Stomach (tissue), 9 donors: Measurements from ENCODE around the gene IL16. TPM values are rescaled to one million over a fixed set of nuclear protein-coding genes. Genes with fewer than 3 reads are reported as not detected.
"Not testable (repeated sequence)": the region's sequence is repeated elsewhere in the genome, so short reads cannot be mapped to it uniquely, and the experiment has no call there.

Experiments
- DNase-seq, 2 donors: peaks; one replicate each; pipeline versions ENCODE4 v3.0.0 to v3.0.0-alpha.2; 2013 to 2019
- H3K27ac ChIP-seq, 5 donors: fragments of 200-600 bp in 4 of 5; sonication (generic) in 4 of 5; one replicate each; pipeline ENCODE4 v1.5.1; 2013 to 2019; ENCODE audit warnings: mild to moderate bottlenecking in 1 of 5, moderate library complexity in 1 of 5
- H3K27me3 ChIP-seq, 3 donors: fragments of 200-600 bp; sonication (generic); one replicate each; pipeline ENCODE4 v1.5.1; 2017 to 2019; ENCODE audit warnings: mixed run types in 1 of 3
- H3K36me3 ChIP-seq, 4 donors: fragments of 200-600 bp; sonication (generic); 1 replicate in 3 of 4; 2 replicates in 1 of 4; pipeline ENCODE4 v1.5.1; 2016 to 2019
- H3K4me1 ChIP-seq, 4 donors: fragments of 200-600 bp; sonication (generic); one replicate each; pipeline ENCODE4 v1.5.1; 2016 to 2019
- H3K4me3 ChIP-seq, 4 donors: fragments of 200-600 bp; sonication (generic) in 3 of 4; one replicate each; pipeline ENCODE4 v1.5.1; 2016 to 2019; ENCODE audit warnings: mild to moderate bottlenecking in 1 of 4
- H3K9me3 ChIP-seq, 4 donors: fragments of 200-600 bp; sonication (generic); one replicate each; pipeline ENCODE4 v1.5.1; 2016 to 2019
- CTCF ChIP-seq, 7 experiments: fragments of 450-650 bp in 4 of 7; fragments of 200-600 bp in 3 of 7; sonication (generic) in 3 of 7; IDR thresholded peaks; one replicate each; pipeline ENCODE4 v1.5.1; 2016 to 2019; ENCODE audit warnings: antibody characterized with exemption in 7 of 7, control low read depth in 2 of 7, mild to moderate bottlenecking in 1 of 7
- EP300 ChIP-seq: sonication (generic); formaldehyde crosslinking; IDR thresholded peaks from one replicate; pipeline ENCODE4 v1.6.1; 2017; ENCODE audit warnings: antibody characterized with exemption
- POLR2A ChIP-seq, 4 donors: fragments of 450-650 bp; IDR thresholded peaks; one replicate each; pipeline ENCODE4 v1.6.1; 2016; ENCODE audit warnings: antibody characterized with exemption in 4 of 4, control low read depth in 2 of 4, mild to moderate bottlenecking in 1 of 4, moderate library complexity in 1 of 4
- POLR2AphosphoS5 ChIP-seq, 3 donors: sonication (generic); formaldehyde crosslinking; IDR thresholded peaks; one replicate each; pipeline ENCODE4 v1.6.1; 2016; ENCODE audit warnings: antibody characterized with exemption in 3 of 3
- WGBS, 5 donors: extraction: QIAGEN DNeasy Blood & Tissue Kit in 3 of 5; methylation state at CpG; one replicate each; pipeline versions ENCODE4 v1.1.5 to v1.1.7; 2013 to 2018; 5-methylcytosine and 5-hydroxymethylcytosine counted together
- intact Hi-C: fragments of 100-400 bp; cut with DNase I; formaldehyde crosslinking; loops from one replicate; pipeline ENCODE4 v1.15.1; 2023; ENCODE audit warnings: low total_unique reads
- polyA plus RNA-seq, 3 donors: library from polyadenylated mRNA; stranded (reverse); fragments of 200-250 nt; gene quantifications; one replicate each; pipeline ENCODE4 v1.2.3, GENCODE V29; 2013
- total RNA-seq, 5 donors: library from RNA; depleted of rRNA; stranded (reverse); fragments of >200 nt; gene quantifications; one replicate each; pipeline versions ENCODE4 v1.1.0 to v1.2.3, GENCODE V29; 2014 to 2016
- donor health status: healthy with polysubstance abuse.
- donor health status: Bipolar disorder and iron deficiency.
- donor health status: healthy.

IL16 gene
- total and polyA plus RNA-seq, 8 donors = 4.9 to 21.0 (median 8.7) TPM

- 93 to 95% (median 93%) methylated on average over 4 of the region's 4 CpGs for WGBS, 5 donors
- no peak overlapping the region for H3K4me3 ChIP-seq
- TF ChIP-seq EP300 (no peak), CTCF (IDR thresholded peaks at IDR 0.05) (no peak), POLR2A (IDR thresholded peaks at IDR 0.05) (no peak), POLR2AphosphoS5 (IDR thresholded peaks at IDR 0.05) (no peak)
- no peaks in the 10 kb centered on the region for H3K9me3 ChIP-seq
- no peaks in the 10 kb centered on the region for H3K27me3 ChIP-seq
- no peak overlapping the region for H3K27ac ChIP-seq
- no peaks in the 10 kb centered on the region for H3K4me1 ChIP-seq
- H3K36me3 ChIP-seq = no peaks in the 10 kb centered on the region
- DNase-seq = no peak
- intact Hi-C loops = no loop called here
Measured at GRCh38 chr15:81343371-81343770, 146.7 kb downstream of the IL16 start.

- Histone ChIP-seq H3K9me3 (no peaks in the 10 kb centered on the region), H3K27me3 (no peaks in the 10 kb centered on the region), H3K4me1 (no peaks in the 10 kb centered on the region), H3K27ac (no peak overlapping the region), H3K36me3 (no peaks in the 10 kb centered on the region), H3K4me3 (no peak overlapping the region)
- no peak for TF ChIP-seq EP300
- TF ChIP-seq CTCF (IDR thresholded peaks at IDR 0.05) = no peak
- no peak for TF ChIP-seq POLR2A (IDR thresholded peaks at IDR 0.05)
- TF ChIP-seq POLR2AphosphoS5 (IDR thresholded peaks at IDR 0.05) = no peak
- no peak for DNase-seq
- intact Hi-C loops = no loop called here
- 50 to 63% (median 59%) methylated on average over 2 of the region's 2 CpGs for WGBS, 5 donors
Measured at GRCh38 chr15:81346611-81347010, 149.9 kb downstream of the IL16 start.

DNA sequence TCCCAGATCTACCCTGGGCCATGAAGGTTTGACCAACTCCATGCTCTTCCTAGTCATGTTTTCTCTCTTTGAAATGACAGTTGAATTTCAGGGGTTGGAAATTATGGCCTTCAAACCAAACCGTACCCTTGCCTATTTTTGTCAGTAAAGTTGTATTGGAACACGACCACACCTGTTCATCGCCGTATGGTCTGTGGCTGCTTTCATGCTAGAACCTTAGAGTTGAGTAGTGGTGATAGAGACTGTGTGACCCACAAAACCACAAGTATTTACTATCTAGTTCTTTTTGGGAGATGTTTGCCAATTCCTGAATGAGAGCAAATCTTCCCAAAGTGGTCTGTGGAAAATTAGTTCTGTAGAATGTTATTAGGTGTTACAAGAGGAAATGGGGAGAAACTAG is 151.2 kb downstream of the IL16 start:
- intact Hi-C loops = no loop called here
- Histone ChIP-seq H3K27me3 (no peaks in the 10 kb centered on the region), H3K27ac (no peak overlapping the region), H3K36me3 (no peaks in the 10 kb centered on the region), H3K4me1 (no peaks in the 10 kb centered on the region), H3K4me3 (no peak overlapping the region), H3K9me3 (no peaks in the 10 kb centered on the region)
- WGBS, 5 donors = 90 to 97% (median 93%) methylated on average over 4 of the region's 4 CpGs
- TF ChIP-seq POLR2A (IDR thresholded peaks at IDR 0.05) (no peak), EP300 (no peak), POLR2AphosphoS5 (IDR thresholded peaks at IDR 0.05) (no peak), CTCF (IDR thresholded peaks at IDR 0.05) (no peak)
- no peak for DNase-seq

DNA sequence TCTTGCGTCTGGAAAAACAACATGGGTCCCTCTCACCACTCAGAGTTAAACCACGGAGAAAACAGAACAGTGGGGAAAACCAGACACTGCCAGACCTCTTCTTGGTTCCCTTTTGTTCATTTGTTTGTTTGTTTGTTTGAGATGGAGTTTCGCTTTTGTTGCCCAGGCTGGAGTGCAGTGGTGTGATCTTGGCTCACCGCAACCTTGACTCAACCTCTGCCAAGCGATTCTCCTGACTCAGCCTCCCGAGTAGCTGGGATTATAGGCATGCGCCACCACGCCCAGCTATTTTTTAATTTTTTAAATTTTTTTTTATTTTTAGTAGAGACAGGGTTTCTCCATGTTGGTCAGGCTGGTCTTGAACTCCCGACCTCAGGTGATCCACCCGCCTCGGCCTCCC is 152.0 kb downstream of the IL16 start:
- H3K4me3 ChIP-seq, H3K27me3 ChIP-seq, H3K9me3 ChIP-seq, DNase-seq, H3K36me3 ChIP-seq, H3K27ac ChIP-seq, intact Hi-C loops, H3K4me1 ChIP-seq: not testable (repeated sequence)
- WGBS, 5 donors = 89 to 92% (median 90%) methylated on average over 9 to 11 of the region's 11 CpGs

- Histone ChIP-seq H3K27me3 (no peaks in the 10 kb centered on the region), H3K4me1 (no peaks in the 10 kb centered on the region), H3K9me3 (no peaks in the 10 kb centered on the region), H3K27ac (no peak overlapping the region), H3K36me3 (no peaks in the 10 kb centered on the region), H3K4me3 (no peak overlapping the region)
- TF ChIP-seq CTCF (IDR thresholded peaks at IDR 0.05) (no peak), EP300 (no peak), POLR2AphosphoS5 (IDR thresholded peaks at IDR 0.05) (no peak)
- 83 to 97% (median 94%) methylated on average over 3 of the region's 3 CpGs for WGBS, 5 donors
- no peak for DNase-seq
- intact Hi-C loops = no loop called here
Measured at GRCh38 chr15:81349271-81349670, 152.6 kb downstream of the IL16 start.
